Astrocyte of the spinal cord (primary cell): Measurements from ENCODE around the gene KNSTRN.

Experiments
- DNase-seq: peaks from one replicate; pipeline ENCODE4 v3.0.0; 2011; ENCODE audit warnings: low read depth, low spot score
- H3K4me3 ChIP-seq: 2 replicates; pipeline ENCODE4 v1.5.1; 2011; ENCODE audit warnings: low read depth, mild to moderate bottlenecking, low read length, moderate library complexity
- in situ Hi-C: cut with HindIII; loops from 2 replicates; pipeline ENCODE4 v1.10.0; 2017; ENCODE audit warnings: low sequenced_read_pairs
- TF ChIP-seq, protein P1 (sequence below): IDR thresholded peaks from 2 replicates; pipeline ENCODE4 v1.5.1; 2012; ENCODE audit warnings: low read depth, mild to moderate bottlenecking, low read length, inconsistent platforms

KNSTRN gene

DNA sequence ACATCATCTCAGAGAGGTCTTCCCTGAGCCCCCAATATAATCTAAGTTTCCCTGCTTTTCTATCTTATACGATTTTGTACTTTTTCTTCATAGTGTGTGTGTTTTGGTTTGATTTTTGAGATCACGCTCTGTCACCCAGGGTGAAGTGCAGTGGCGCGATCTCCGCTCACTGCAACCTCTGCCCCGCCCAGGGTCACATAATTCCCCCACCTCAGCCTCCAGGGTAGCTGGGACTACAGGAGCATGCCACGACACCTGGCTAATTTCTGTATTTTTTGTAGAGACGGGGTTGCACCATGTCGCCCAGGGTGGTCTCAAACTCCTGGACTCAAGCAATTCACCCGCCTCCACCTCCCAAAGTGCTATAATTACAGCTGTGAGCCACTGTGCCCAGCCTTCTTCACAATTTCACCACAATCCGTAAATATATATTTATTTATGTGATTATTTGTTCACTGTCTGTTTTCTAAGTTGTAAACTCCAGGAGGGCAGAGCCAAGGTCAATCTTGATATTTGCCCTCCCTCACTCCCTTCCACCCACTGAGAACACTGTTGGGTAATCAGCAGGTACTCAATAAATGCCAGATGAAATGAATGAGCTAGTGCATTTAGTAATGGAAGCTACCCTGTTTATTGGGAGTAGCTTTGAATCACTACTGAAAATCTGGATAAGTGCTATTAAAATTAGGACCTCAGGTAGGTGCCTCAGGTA is 547 bp upstream of the KNSTRN start:
- DNase-seq, result no peak
- no peak overlapping the region for H3K4me3 ChIP-seq
- TF ChIP-seq, protein P1, sequence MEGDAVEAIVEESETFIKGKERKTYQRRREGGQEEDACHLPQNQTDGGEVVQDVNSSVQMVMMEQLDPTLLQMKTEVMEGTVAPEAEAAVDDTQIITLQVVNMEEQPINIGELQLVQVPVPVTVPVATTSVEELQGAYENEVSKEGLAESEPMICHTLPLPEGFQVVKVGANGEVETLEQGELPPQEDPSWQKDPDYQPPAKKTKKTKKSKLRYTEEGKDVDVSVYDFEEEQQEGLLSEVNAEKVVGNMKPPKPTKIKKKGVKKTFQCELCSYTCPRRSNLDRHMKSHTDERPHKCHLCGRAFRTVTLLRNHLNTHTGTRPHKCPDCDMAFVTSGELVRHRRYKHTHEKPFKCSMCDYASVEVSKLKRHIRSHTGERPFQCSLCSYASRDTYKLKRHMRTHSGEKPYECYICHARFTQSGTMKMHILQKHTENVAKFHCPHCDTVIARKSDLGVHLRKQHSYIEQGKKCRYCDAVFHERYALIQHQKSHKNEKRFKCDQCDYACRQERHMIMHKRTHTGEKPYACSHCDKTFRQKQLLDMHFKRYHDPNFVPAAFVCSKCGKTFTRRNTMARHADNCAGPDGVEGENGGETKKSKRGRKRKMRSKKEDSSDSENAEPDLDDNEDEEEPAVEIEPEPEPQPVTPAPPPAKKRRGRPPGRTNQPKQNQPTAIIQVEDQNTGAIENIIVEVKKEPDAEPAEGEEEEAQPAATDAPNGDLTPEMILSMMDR, result no peak
- in situ Hi-C loops, result no loop called here

DNA sequence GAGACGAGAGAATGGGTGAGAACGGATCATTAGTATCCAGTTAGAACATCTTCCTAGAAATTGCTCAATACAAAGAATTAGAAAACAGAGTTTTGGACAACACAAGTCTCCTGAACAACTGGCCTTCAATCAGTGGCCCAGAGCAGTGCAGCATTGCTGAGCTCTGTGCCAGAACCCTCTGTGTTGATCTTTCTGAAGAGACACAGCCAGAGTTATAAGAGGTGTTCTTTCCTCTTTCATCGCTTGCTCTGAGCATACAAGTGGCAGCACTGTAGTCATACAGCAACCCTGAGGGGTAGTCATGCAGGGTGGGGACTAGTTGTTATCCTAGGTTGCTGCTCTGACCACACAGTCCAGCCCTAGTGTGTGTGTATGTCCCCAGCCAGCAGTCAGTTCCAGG is 4.0 kb downstream of the KNSTRN start:
- no peak overlapping the region for H3K4me3 ChIP-seq
- in situ Hi-C loops, result no loop called here
- DNase-seq, result no peak
- TF ChIP-seq, protein P1, result no peak

DNA sequence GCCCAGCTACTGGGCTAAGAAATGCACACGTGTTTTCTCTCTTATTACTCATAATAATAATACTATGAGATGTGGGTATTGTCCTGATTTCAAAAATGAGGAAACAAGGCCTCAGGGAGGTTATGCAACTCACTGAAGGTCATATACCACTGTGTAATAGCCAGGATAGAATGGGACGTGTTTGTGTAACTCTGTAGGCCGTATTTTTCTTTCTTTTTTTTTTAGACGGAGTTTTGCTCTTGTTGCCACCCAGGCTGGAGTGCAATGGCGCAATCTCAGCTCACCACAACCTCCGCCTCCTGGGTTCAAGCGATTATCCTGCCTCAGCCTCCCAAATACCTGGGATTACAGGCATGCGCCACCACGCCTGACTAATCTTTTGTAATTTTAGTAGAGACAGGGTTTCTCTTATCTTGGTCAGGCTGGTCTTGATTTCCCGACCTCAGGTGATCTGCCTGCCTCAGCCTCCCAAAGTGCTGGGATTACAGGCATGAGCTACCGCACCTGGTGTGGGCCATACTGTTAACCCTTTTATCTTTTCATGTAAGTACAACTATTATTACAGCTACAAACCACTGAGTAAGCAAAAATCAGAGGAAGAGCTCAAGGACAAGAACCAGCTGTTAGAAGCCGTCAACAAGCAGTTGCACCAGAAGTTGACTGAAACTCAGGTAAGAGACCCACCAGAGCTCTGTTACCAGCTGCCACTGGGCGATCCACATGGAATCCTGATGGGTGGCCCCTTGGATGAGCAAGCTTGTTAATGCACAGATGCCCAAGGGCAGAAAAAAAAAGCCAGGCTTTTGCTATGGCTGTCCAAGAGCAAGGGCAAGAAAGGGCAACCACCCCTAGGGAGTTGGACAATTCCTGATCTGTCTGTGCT is 6.7 kb downstream of the KNSTRN start:
- TF ChIP-seq, protein P1, result no peak
- no peak for DNase-seq
- H3K4me3 ChIP-seq, result no peak overlapping the region
- in situ Hi-C loops, result no loop called here

DNA sequence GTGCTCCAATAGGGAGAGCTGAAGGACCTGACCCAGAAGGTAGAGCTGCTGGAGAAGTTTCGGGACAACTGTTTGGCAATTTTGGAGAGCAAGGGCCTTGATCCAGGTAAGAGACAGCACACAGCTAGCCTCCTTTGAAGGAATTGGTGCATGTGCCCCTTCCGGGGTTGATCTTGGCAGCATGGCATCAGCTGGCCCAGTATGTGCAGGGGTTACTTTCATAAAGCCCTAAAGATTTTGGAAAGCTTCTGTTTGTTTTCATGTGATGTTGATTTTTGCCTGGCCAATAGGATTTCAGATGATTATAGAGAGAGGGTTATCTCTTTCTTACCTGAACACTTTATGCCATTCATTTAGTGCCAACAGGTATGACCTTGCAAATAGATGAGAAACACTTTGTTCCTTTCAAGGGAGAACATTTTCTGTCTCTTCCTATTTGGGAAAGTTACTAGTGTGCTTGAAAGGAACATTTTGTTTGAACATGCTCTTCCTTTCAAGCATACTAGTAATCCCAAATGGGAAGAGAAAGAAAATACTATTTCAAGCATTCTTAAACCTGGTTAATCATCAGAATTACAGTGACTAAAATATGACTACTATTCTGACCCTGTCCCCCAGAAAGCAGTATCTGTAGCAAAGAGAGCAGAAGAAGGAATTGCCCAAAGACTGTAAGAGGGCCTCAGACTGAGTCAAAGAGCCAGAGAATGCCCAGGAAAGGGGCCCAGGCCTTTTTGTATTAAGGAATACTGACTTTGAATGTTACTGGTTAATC is 7.5 kb downstream of the KNSTRN start:
- TF ChIP-seq, protein P1, result no peak
- no peak overlapping the region for H3K4me3 ChIP-seq
- DNase-seq, result no peak
- in situ Hi-C loops, result no loop called here

DNA sequence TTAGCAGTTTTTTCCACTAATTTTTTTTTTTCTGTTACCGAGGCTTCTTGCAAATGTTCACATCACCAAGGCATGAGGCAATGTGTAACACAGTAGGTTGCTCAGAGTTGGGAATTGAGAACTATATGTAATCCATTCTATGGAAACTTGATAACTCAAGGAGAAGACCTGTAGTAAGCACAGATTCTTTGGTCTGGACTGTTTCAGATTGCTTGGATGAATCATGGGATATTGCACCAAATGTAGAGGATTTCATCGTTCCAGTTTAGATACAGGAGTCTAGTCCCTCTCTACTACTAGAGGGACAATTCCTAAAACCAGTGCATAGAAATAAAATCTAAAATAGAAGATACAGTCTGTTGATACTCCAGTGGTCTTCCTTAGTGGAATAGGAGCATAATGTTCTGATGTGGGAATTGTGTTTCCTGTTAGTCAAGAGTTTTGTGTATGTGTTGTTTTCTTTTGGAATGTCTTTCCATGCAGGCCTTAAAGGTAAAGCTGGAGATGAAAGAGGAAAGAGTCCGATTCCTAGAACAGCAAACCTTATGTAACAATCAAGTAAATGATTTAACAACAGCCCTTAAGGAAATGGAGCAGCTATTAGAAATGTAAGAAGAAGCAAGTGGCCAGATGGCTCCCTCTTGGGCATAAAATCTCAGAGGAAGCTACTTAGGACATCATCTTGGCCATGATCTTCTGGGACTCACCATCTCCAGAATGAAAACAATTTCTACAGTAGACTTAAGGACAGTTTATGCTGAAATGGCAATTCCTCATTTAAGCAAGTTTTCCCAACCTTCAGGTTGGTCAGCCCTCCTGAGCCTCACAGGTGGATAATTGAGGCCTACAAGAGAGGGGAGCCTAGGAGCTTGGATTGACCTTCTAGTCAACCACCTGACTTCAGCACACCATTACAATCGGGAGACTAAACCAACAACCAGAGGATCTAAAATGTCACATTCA is 10.7 kb downstream of the KNSTRN start:
- TF ChIP-seq, protein P1, result no peak
- DNase-seq, result no peak
- in situ Hi-C loops, result no loop called here

More for the DNA sequence above, 10.7 kb downstream of the KNSTRN start:
- no peak overlapping the region for H3K4me3 ChIP-seq
